ENCODE data around the gene RTTN.

The RTTN gene

GRCh38 chr18:69963196-69963595 lies 242.3 kb downstream of the RTTN start:
- intact Hi-C loops (cut with DNase I; ENCODE audit: low total_unique reads): no loop called here
- H3K27ac ChIP-seq: no peak overlapping the region
- no peak for DNase-seq
- H3K4me3 ChIP-seq: no peak overlapping the region
- H3K27me3 ChIP-seq: no peaks in the 10 kb centered on the region
- peaks cover 0 to 5% (median 0%) of the 10 kb centered on the region in 3 donors for H3K36me3 ChIP-seq
- no peaks in the 10 kb centered on the region for H3K4me1 ChIP-seq
- TF ChIP-seq CTCF (IDR thresholded peaks at IDR 0.05): no peak
- H3K9me3 ChIP-seq: peaks cover 0 to 3% (median 0%) of the 10 kb centered on the region in 3 donors

- no peak for TF ChIP-seq CTCF (IDR thresholded peaks at IDR 0.05)
- no peaks in the 10 kb centered on the region for H3K9me3 ChIP-seq
- no peak overlapping the region for H3K4me3 ChIP-seq
- no peaks in the 10 kb centered on the region for H3K27me3 ChIP-seq
- H3K36me3 ChIP-seq: peaks cover 0 to 5% (median 0%) of the 10 kb centered on the region in 3 donors
- no peak for DNase-seq
- H3K27ac ChIP-seq: no peak overlapping the region
- intact Hi-C loops (cut with DNase I; ENCODE audit: low total_unique reads): no loop called here
- no peaks in the 10 kb centered on the region for H3K4me1 ChIP-seq
These were observed 243.8 kb downstream of the RTTN start for GRCh38 chr18:69961718-69962117.

DNA sequence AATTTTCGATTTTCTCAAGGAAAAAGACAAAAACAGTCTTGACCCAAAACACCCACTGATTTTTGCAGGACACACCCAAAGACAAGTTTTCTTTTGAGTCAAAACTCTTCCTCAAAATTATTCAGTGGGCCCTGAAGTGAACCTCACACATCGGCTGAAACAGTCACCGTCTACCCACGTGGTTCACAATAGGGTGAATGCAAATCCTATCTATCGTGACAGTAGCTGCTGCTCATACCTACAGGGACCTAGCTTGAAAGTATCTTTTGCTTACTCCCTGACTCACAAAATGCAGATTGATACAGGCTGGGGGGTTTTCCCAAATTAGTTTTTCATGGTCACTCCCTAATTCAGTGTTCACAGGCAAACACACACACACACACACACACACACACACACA lies 247.1 kb downstream of the RTTN start:
- intact Hi-C loops (cut with DNase I; ENCODE audit: low total_unique reads): no loop called here
- no peak for TF ChIP-seq CTCF (IDR thresholded peaks at IDR 0.05)
- Histone ChIP-seq H3K9me3 (no peaks in the 10 kb centered on the region), H3K4me1 (no peaks in the 10 kb centered on the region), H3K27me3 (no peaks in the 10 kb centered on the region), H3K27ac (no peak overlapping the region), H3K36me3 (peaks cover 0 to 5% (median 0%) of the 10 kb centered on the region in 3 donors), H3K4me3 (no peak overlapping the region)
- no peak for DNase-seq

DNA sequence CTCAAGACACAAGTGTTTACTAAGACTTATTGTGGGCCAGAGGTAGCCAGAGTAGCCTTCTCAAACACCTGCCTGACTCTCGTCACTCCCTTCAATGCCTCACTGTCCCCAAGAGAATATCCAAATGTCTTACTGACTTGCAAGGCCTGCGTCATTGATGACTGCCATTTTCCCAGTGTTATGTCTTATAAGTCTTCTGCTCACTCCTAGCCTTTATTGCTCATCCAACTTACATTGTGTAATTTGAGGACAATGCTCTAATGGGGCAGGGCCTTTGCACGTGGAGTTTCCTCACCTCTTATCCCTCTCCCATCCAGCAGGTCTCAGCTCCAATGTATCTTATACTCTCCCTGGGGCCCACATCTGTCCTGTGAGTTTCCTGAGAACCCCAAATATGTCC lies 247.7 kb downstream of the RTTN start:
- H3K4me3 ChIP-seq: no peak overlapping the region

GRCh38 chr18:69956665-69957620 lies 248.5 kb downstream of the RTTN start:
- H3K27me3 ChIP-seq: no peaks in the 10 kb centered on the region
- no peak for DNase-seq
- H3K4me3 ChIP-seq: no peak overlapping the region
- no peaks in the 10 kb centered on the region for H3K4me1 ChIP-seq
- H3K36me3 ChIP-seq: no peaks in the 10 kb centered on the region
- no peak for TF ChIP-seq CTCF (IDR thresholded peaks at IDR 0.05)
- H3K27ac ChIP-seq: no peak overlapping the region
- intact Hi-C loops (cut with DNase I; ENCODE audit: low total_unique reads): no loop called here
- no peaks in the 10 kb centered on the region for H3K9me3 ChIP-seq

More for the DNA sequence above, 247.7 kb downstream of the RTTN start:
- intact Hi-C loops (cut with DNase I; ENCODE audit: low total_unique reads): no loop called here
- no peak for TF ChIP-seq CTCF (IDR thresholded peaks at IDR 0.05)
- no peaks in the 10 kb centered on the region for H3K27me3 ChIP-seq
- no peak overlapping the region for H3K27ac ChIP-seq
- DNase-seq: no peak
- H3K36me3 ChIP-seq: peaks cover 0 to 2% (median 0%) of the 10 kb centered on the region in 3 donors
- no peaks in the 10 kb centered on the region for H3K9me3 ChIP-seq
- no peaks in the 10 kb centered on the region for H3K4me1 ChIP-seq
